Measurements from ENCODE around the gene TPBGL. TPM values are rescaled to one million over a fixed set of nuclear protein-coding genes. Genes with fewer than 3 reads are reported as not detected.

Gene TPBGL
- total RNA-seq, 4 donors from 2014 or later: 0.36 to 0.40 TPM; not detected in 2

- Histone ChIP-seq H3K4me3 (no peak overlapping the region), H3K27ac (no peak overlapping the region), H3K36me3 (peaks cover 3% of the 10 kb centered on the region), H3K4me1 (peaks cover 11% of the 10 kb centered on the region), H3K27me3 (no peaks in the 10 kb centered on the region), H3K9me3 (no peaks in the 10 kb centered on the region)
- 92% methylated on average over 2 of the region's 2 CpGs for WGBS
- no peak for DNase-seq (ENCODE audit: low spot score in 2 of 2)
- TF ChIP-seq POLR2AphosphoS5 (IDR thresholded peaks at IDR 0.05): no peak
- TF ChIP-seq, protein P1, sequence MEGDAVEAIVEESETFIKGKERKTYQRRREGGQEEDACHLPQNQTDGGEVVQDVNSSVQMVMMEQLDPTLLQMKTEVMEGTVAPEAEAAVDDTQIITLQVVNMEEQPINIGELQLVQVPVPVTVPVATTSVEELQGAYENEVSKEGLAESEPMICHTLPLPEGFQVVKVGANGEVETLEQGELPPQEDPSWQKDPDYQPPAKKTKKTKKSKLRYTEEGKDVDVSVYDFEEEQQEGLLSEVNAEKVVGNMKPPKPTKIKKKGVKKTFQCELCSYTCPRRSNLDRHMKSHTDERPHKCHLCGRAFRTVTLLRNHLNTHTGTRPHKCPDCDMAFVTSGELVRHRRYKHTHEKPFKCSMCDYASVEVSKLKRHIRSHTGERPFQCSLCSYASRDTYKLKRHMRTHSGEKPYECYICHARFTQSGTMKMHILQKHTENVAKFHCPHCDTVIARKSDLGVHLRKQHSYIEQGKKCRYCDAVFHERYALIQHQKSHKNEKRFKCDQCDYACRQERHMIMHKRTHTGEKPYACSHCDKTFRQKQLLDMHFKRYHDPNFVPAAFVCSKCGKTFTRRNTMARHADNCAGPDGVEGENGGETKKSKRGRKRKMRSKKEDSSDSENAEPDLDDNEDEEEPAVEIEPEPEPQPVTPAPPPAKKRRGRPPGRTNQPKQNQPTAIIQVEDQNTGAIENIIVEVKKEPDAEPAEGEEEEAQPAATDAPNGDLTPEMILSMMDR (IDR thresholded peaks at IDR 0.05): no peak
- TF ChIP-seq POLR2A (IDR thresholded peaks at IDR 0.05): no peak
- TF ChIP-seq EP300 (IDR thresholded peaks at IDR 0.05): no peak
Observed at GRCh38 chr11:75203641-75204011, 36.9 kb upstream of the TPBGL start.

DNA sequence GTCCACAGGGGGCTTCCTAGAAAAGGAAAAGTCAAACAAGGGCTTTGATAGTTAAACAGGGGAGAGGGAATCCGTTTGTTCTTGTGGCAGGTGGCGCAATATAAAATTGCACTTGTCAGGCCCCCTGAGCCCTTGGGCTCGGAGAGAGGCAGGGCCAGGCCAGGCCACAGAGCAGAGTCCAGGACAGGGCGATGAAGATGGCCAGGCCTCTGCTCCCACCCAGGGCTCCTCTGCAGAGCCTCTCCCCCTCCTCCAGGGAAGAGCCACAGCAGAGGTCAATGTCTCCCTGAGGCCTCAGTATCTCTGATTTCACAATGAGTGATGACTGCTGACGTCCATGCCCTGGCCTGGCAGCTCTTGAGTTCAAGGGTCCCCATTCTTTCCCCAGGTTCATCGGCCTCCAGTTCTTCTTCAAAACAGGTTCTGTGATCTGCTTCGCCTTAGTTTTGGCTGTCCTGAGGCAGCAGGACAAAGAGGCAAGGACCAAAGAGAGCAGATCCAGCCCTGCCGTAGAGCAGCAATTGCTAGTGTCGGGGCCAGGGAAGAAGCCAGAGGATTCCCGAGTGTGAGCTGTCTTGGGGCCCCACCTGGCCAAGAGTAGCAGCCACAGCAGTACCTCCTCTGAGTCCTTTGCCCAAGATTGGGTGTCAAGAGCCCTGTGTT, 36.4 kb upstream of the TPBGL start:
- H3K36me3 ChIP-seq: peaks cover 3% of the 10 kb centered on the region
- H3K4me3 ChIP-seq: no peak overlapping the region
- H3K9me3 ChIP-seq: no peaks in the 10 kb centered on the region
- H3K4me1 ChIP-seq: peaks cover 6% of the 10 kb centered on the region
- 85% methylated on average over 8 of the region's 10 CpGs for WGBS
- TF ChIP-seq POLR2A (IDR thresholded peaks at IDR 0.05) (no peak), POLR2AphosphoS5 (IDR thresholded peaks at IDR 0.05) (no peak), EP300 (IDR thresholded peaks at IDR 0.05) (no peak)
- TF ChIP-seq, protein P1 (IDR thresholded peaks at IDR 0.05): no peak
- no peak overlapping the region for H3K27ac ChIP-seq
- no peak for DNase-seq (ENCODE audit: low spot score in 2 of 2)
- no peaks in the 10 kb centered on the region for H3K27me3 ChIP-seq

DNA sequence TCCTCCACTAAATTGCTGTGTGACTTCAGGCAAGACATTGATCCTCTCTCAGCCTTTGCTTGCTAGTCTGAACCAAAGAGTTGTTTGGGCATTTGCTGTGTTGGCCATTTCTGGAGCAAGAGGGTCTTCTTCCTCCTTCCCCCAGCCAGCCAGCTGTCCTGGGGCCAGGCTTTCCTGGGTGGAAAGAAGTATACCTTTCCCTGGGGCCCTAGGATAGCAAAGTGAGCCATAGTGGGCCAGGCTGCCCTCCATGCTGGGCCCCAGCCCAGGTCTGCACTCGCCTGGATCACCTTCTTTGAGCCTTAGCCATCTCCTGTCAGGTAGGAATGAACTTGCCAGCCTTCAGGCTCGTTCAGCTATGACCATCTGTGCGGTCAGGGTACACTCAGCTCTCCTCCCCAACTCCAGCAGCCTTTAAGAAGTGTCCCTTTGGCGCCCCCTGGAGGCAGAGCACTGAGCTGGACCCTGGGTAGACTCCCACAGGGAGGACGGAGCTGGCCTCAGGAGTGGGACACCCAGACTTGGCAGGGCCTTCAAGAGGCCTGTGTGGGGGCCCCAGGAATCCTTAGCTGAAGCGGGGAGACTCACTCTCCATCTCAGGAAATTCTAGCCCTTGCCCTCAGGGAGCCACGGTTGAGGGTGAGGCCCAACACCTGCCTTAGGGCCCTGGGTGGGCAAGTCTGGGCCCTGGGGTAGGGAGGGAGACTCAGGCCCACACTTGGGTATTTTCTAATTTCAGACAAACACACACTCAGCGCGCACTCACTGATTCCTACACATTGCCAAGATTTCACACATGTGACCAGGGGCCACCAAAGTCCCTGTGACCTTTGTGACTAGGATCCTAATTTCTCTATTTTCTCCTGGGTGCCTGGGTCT, 35.6 kb upstream of the TPBGL start:
- H3K27me3 ChIP-seq: no peaks in the 10 kb centered on the region
- no peak overlapping the region for H3K4me3 ChIP-seq
- H3K9me3 ChIP-seq: no peaks in the 10 kb centered on the region
- TF ChIP-seq POLR2AphosphoS5 (IDR thresholded peaks at IDR 0.05) (no peak), EP300 (IDR thresholded peaks at IDR 0.05) (no peak), POLR2A (IDR thresholded peaks at IDR 0.05) (no peak)
- TF ChIP-seq, protein P1 (IDR thresholded peaks at IDR 0.05): peak; percentile 76 to 89
- DNase-seq (ENCODE audit: low spot score in 2 of 2): peak; percentile 88 to 89
- whole genome bisulfite sequencing: 31% methylated on average over 8 of the region's 9 CpGs
- H3K27ac ChIP-seq: no peak overlapping the region
- H3K4me1 ChIP-seq: peaks cover under 1% of the 10 kb centered on the region
- peaks cover 2% of the 10 kb centered on the region for H3K36me3 ChIP-seq

DNA sequence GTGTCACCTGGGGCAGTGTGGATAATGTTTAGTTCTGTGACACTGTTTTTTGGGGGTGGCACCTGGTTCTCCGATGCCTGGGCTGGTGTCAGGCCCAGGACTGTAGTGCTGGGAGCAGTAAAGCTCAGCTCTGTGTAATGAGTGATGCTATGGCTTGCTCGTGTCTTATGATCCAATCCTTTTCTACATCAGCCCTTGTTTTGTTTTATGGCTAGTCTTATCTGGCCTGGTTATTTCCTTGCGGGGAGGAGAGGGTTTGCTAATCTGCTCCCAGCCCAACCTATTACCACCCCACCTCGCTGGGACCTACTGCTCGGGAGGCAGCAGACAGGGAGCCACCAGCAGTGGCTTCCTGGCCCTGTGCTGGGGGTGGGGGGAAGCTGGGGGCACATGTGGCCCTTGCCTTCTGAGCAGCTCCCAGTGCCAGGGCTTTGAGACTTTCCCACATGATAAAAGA, 35.0 kb upstream of the TPBGL start:
- Histone ChIP-seq H3K9me3 (no peaks in the 10 kb centered on the region), H3K36me3 (no peaks in the 10 kb centered on the region), H3K4me3 (no peak overlapping the region), H3K27me3 (no peaks in the 10 kb centered on the region), H3K4me1 (no peaks in the 10 kb centered on the region), H3K27ac (no peak overlapping the region)
- TF ChIP-seq POLR2A (IDR thresholded peaks at IDR 0.05): no peak
- TF ChIP-seq, protein P1 (IDR thresholded peaks at IDR 0.05): no peak
- no peak for TF ChIP-seq POLR2AphosphoS5 (IDR thresholded peaks at IDR 0.05)
- TF ChIP-seq EP300 (IDR thresholded peaks at IDR 0.05): no peak
- DNase-seq (ENCODE audit: low spot score in 2 of 2): no peak
- WGBS: 86% methylated on average over 4 of the region's 5 CpGs

- Histone ChIP-seq H3K4me1 (no peaks in the 10 kb centered on the region), H3K4me3 (no peak overlapping the region), H3K27ac (no peak overlapping the region), H3K9me3 (no peaks in the 10 kb centered on the region), H3K36me3 (no peaks in the 10 kb centered on the region), H3K27me3 (no peaks in the 10 kb centered on the region)
- 41% methylated on average over 2 of the region's 2 CpGs for whole genome bisulfite sequencing
- no peak for DNase-seq (ENCODE audit: low spot score in 2 of 2)
- TF ChIP-seq POLR2A (IDR thresholded peaks at IDR 0.05): no peak
- no peak for TF ChIP-seq POLR2AphosphoS5 (IDR thresholded peaks at IDR 0.05)
- TF ChIP-seq, protein P1 (IDR thresholded peaks at IDR 0.05): no peak
- no peak for TF ChIP-seq EP300 (IDR thresholded peaks at IDR 0.05)
Observed at GRCh38 chr11:75208446-75208845, 32.1 kb upstream of the TPBGL start.

Measured in suprapubic skin (tissue), 4 donors.